Measurements from ENCODE around the gene CWF19L1.

The CWF19L1 gene

GRCh38 chr10:100254191-100254590 is 13.2 kb downstream of the CWF19L1 start:
- in situ Hi-C loops (cut with HindIII; ENCODE audit: low sequenced_read_pairs): no loop called here

GRCh38 chr10:100253041-100253440 is 14.4 kb downstream of the CWF19L1 start:
- in situ Hi-C loops (cut with HindIII; ENCODE audit: low sequenced_read_pairs): no loop called here

- in situ Hi-C loops (cut with HindIII; ENCODE audit: low sequenced_read_pairs): no loop called here
Observed at GRCh38 chr10:100248820-100249219, 18.6 kb downstream of the CWF19L1 start.

GRCh38 chr10:100245484-100246220 is 21.8 kb downstream of the CWF19L1 start:
- in situ Hi-C loops (cut with HindIII; ENCODE audit: low sequenced_read_pairs): no loop called here

- in situ Hi-C loops (cut with HindIII; ENCODE audit: low sequenced_read_pairs): loop anchor here (5.0 kb wide), 1 partner anchor 72 kb away; no protein-coding TSS in a partner anchor
Observed at GRCh38 chr10:100239851-100240250, 27.6 kb downstream of the CWF19L1 start.

GRCh38 chr10:100238429-100238828 is 29.0 kb downstream of the CWF19L1 start:
- in situ Hi-C loops (cut with HindIII; ENCODE audit: low sequenced_read_pairs): no loop called here

- in situ Hi-C loops (cut with HindIII; ENCODE audit: low sequenced_read_pairs): loop anchor here (5.0 kb wide), 1 partner anchor 45 kb away; the partner anchor contains the start of gene ERLIN1
Observed at GRCh38 chr10:100232101-100232500, 35.3 kb downstream of the CWF19L1 start.

- in situ Hi-C loops (cut with HindIII; ENCODE audit: low sequenced_read_pairs): loop anchor here (5.0 kb wide), 1 partner anchor 43 kb away; the partner anchor contains the start of gene ERLIN1
Observed at GRCh38 chr10:100229819-100230422, 37.5 kb downstream of the CWF19L1 start.

GRCh38 chr10:100223879-100224278 is 43.6 kb downstream of the CWF19L1 start:
- in situ Hi-C loops (cut with HindIII; ENCODE audit: low sequenced_read_pairs): no loop called here

GRCh38 chr10:100222529-100222928 is 44.9 kb downstream of the CWF19L1 start:
- in situ Hi-C loops (cut with HindIII; ENCODE audit: low sequenced_read_pairs): no loop called here

GRCh38 chr10:100216006-100216405 is 51.4 kb downstream of the CWF19L1 start:
- in situ Hi-C loops (cut with HindIII; ENCODE audit: low sequenced_read_pairs): no loop called here

- in situ Hi-C loops (cut with HindIII; ENCODE audit: low sequenced_read_pairs): no loop called here
Observed at GRCh38 chr10:100209303-100209702, 58.1 kb downstream of the CWF19L1 start.

- in situ Hi-C loops (cut with HindIII; ENCODE audit: low sequenced_read_pairs): no loop called here
Observed at GRCh38 chr10:100208276-100208675, 59.2 kb downstream of the CWF19L1 start.

- in situ Hi-C loops (cut with HindIII; ENCODE audit: low sequenced_read_pairs): loop anchor here (5.0 kb wide), 1 partner anchor 93 kb away; no protein-coding TSS in a partner anchor
Observed at GRCh38 chr10:100204370-100204769, 63.1 kb downstream of the CWF19L1 start.

GRCh38 chr10:100201549-100201948 is 65.9 kb downstream of the CWF19L1 start:
- in situ Hi-C loops (cut with HindIII; ENCODE audit: low sequenced_read_pairs): loop anchor here (5.0 kb wide), 1 partner anchor 96 kb away; no protein-coding TSS in a partner anchor

- in situ Hi-C loops (cut with HindIII; ENCODE audit: low sequenced_read_pairs): no loop called here
Observed at GRCh38 chr10:100194711-100195110, 72.7 kb downstream of the CWF19L1 start.

- in situ Hi-C loops (cut with HindIII; ENCODE audit: low sequenced_read_pairs): no loop called here
Observed at GRCh38 chr10:100192350-100192749, 75.1 kb downstream of the CWF19L1 start.

GRCh38 chr10:100186253-100187212 is 80.9 kb downstream of the CWF19L1 start:
- in situ Hi-C loops (cut with HindIII; ENCODE audit: low sequenced_read_pairs): loop anchor here (5.0 kb wide), 1 partner anchor 46 kb away; no protein-coding TSS in a partner anchor

GRCh38 chr10:100185364-100186252 is 81.8 kb downstream of the CWF19L1 start, which contains the start of gene ERLIN1:
Gene ERLIN1, minus strand, starts transcription at chr10:100186029. Its CDS starts 403 bp downstream, at chr10:100185626.
- in situ Hi-C loops (cut with HindIII; ENCODE audit: low sequenced_read_pairs): loop anchor here (5.0 kb wide), 1 partner anchor 47 kb away; no protein-coding TSS in a partner anchor

- in situ Hi-C loops (cut with HindIII; ENCODE audit: low sequenced_read_pairs): loop anchor here (5.0 kb wide), 1 partner anchor 47 kb away; no protein-coding TSS in a partner anchor
Observed at GRCh38 chr10:100184840-100185239, 82.6 kb downstream of the CWF19L1 start.

All from endothelial cell of hepatic sinusoid (primary cell).